ENCODE results near the gene CLCN2.

CLCN2 gene

DNA sequence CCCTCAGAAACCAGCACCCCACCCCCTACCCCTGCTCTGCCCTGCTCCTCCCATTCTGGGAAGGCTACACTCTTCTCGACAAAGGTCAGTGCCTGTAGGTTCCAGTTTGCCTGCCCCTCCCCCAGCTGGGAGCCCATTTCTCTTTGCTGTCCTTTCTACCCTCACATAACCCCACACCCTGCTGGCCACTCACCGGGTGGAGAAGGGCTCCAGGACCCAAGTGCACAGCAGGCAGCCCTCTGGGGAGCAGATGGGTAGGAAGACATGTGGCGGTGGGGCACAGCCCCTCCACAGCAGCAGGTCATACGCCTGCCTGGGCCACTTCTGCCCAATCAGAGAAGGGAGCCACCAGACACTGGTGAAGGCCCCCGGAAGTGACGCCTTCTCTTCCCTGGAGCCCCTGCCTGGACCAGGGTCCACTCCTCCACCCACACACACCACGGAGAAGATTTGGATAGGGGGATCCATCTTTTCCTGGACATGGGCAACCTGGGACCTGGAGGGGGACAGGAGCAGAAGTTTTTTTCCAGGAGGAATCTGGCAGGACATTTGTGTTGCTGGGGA, 16.6 kb upstream of the CLCN2 start, which contains the start of gene THPO:
THPO (minus strand) TSS at position 326 of the 564 bp plus-strand sequence. CDS start 1,948 bp downstream, outside the sequence.
- Histone ChIP-seq H3K4me3 (ENCODE audit: low read length) (no peak within 1 kb of the TSS), H3K9ac (ENCODE audit: low read length) (no peak within 1 kb of the TSS), H3K27me3 (ENCODE audit: control insufficient read depth, insufficient read depth, low read length) (peaks cover 27% of the 10 kb centered on the region), H3K27ac (ENCODE audit: low read depth, low read length) (peak within 1 kb of the TSS; percentile 63), H3K36me3 (ENCODE audit: control insufficient read depth, insufficient read depth, low read length) (no peaks in the 10 kb centered on the region), H3K4me1 (ENCODE audit: control insufficient read depth, insufficient read depth, low read length) (peaks cover 7% of the 10 kb centered on the region)

DNA sequence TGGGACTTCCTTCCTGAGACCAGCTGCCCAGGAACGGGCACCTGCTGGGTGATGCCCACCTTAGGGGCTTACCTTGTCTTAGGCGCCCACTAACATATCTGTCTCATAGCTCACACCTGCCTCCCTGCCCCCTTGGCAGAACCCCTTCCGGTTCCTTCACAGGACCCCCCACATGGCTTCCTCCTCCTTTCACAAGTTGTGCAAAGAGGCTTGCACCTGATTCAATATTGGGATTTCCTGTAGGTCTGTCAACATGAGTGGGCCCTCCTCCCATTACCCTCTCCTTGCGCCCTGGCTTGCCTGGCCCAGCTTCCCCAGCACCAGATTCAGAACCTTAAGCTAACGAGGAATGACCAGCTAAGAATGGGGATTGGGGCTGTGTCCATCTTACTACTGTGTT, 16.0 kb upstream of the CLCN2 start:
- no peak overlapping the region for H3K9ac ChIP-seq (ENCODE audit: low read length)
- H3K4me1 ChIP-seq (ENCODE audit: control insufficient read depth, insufficient read depth, low read length), result peaks cover 7% of the 10 kb centered on the region
- H3K27me3 ChIP-seq (ENCODE audit: control insufficient read depth, insufficient read depth, low read length), result peaks cover 27% of the 10 kb centered on the region
- H3K27ac ChIP-seq (ENCODE audit: low read depth, low read length), result no peak overlapping the region
- no peaks in the 10 kb centered on the region for H3K36me3 ChIP-seq (ENCODE audit: control insufficient read depth, insufficient read depth, low read length)
- no peak overlapping the region for H3K4me3 ChIP-seq (ENCODE audit: low read length)

DNA sequence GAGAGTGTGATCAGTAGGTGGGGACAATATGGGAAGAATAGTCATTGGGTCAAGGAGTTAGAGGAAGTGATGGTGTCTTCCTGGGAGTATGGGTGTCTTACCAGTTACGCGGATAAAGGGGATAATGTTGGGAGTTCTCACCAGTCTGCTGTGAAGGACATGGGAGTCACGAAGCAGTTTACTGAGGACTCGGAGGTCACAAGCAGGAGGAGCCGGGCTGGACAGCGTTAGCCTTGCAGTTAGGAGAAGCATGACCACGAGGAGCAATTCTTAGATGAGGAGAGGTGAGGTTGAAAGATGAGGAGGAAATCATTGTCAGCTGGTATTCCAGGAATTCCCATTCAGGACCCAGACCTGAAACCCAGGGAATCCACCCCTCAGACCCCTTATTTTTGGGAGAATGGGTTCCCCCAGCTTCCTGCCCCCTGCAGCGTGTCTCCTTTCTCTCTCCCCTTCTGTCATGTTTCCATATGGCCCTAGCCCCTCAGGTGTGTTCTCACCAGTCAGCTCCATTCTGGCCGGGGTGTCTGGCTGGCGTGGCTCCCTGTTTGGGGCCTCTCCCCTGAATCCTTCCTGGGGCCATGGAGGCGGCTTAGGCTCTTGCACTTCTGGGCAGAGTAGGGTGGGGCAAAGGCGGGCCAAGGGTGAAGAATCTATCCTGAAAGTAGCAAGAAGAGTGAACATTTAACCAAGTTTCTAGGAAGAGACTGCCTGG, 14.5 kb upstream of the CLCN2 start:
- Histone ChIP-seq H3K36me3 (ENCODE audit: control insufficient read depth, insufficient read depth, low read length) (no peaks in the 10 kb centered on the region), H3K27ac (ENCODE audit: low read depth, low read length) (no peak overlapping the region), H3K9ac (ENCODE audit: low read length) (no peak overlapping the region), H3K27me3 (ENCODE audit: control insufficient read depth, insufficient read depth, low read length) (peaks cover 20% of the 10 kb centered on the region), H3K4me3 (ENCODE audit: low read length) (no peak overlapping the region), H3K4me1 (ENCODE audit: control insufficient read depth, insufficient read depth, low read length) (peaks cover 12% of the 10 kb centered on the region)

DNA sequence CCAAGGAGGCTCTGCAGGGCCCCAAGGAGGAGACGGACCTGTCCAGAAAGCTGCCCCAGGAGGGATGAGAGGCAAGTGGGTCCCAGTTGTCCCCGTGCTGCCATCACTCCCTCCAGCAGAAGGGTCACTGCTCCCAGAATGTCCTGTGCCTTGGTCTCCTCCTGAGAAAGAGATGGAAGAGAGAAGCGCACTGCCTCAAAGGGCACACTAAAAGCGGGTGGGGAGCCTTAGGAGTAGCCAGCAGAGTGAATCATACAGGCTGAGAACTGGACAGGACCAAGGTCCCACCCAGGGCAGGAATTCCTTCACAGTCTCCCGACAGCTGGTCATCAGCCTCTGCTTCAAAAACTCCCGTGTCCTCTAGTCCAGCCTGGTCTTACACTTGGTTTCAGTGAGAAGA, 12.0 kb upstream of the CLCN2 start:
- no peak overlapping the region for H3K9ac ChIP-seq (ENCODE audit: low read length)
- peaks cover 9% of the 10 kb centered on the region for H3K27me3 ChIP-seq (ENCODE audit: control insufficient read depth, insufficient read depth, low read length)
- no peaks in the 10 kb centered on the region for H3K36me3 ChIP-seq (ENCODE audit: control insufficient read depth, insufficient read depth, low read length)
- no peak overlapping the region for H3K4me3 ChIP-seq (ENCODE audit: low read length)
- H3K4me1 ChIP-seq (ENCODE audit: control insufficient read depth, insufficient read depth, low read length), result peaks cover 7% of the 10 kb centered on the region
- no peak overlapping the region for H3K27ac ChIP-seq (ENCODE audit: low read depth, low read length)

DNA sequence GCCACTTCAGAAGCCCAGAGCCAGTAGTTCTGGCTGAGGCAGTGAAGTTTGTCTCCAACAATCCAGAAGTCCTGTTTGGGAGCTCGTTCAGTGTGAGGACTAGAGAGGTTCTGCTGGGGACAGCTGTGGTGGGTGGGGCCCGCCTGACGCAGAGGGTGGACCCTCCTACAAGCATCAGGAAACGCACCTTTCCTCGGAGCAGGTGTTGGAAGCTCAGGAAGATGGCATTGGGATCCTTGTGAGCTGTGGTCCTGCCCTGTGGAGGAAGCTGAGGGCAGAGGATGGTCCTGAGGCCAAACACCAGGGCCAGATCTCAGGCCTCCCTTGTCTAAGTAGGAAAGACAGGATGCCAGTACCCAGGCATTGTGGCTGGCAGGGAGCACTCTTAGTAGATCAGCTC, 11.5 kb upstream of the CLCN2 start:
- H3K4me1 ChIP-seq (ENCODE audit: control insufficient read depth, insufficient read depth, low read length), result peaks cover 5% of the 10 kb centered on the region
- H3K9ac ChIP-seq (ENCODE audit: low read length), result no peak overlapping the region
- H3K27ac ChIP-seq (ENCODE audit: low read depth, low read length), result no peak overlapping the region
- no peak overlapping the region for H3K4me3 ChIP-seq (ENCODE audit: low read length)
- peaks cover 4% of the 10 kb centered on the region for H3K27me3 ChIP-seq (ENCODE audit: control insufficient read depth, insufficient read depth, low read length)
- H3K36me3 ChIP-seq (ENCODE audit: control insufficient read depth, insufficient read depth, low read length), result no peaks in the 10 kb centered on the region

DNA sequence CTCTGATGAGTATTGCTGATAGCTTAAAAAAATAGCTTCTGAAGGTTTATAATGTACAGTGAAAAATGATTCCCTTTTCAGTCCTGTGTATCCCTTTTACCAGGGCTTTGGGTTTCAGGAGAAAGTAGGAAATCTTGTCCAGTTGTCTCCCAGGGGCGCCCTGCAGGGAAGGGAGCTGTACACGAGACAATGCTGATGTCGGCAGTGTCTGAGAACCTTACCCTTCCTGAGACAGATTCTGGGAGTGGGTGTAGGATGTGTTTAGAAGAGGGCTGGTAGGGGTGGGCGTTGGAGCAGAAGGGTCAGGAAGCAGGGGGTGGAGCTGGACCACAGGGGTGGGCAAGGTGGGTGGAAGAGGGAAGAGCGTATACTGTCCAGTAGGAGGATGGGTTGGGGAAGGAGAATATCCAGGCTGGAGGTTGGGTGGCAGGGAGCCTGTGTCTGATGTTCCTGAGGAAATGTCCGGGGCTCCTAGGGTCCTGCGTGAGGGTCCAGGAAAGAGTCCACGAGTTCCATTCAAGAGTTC, 11.0 kb upstream of the CLCN2 start:
- Histone ChIP-seq H3K4me1 (ENCODE audit: control insufficient read depth, insufficient read depth, low read length) (peaks cover 5% of the 10 kb centered on the region), H3K9ac (ENCODE audit: low read length) (no peak overlapping the region), H3K4me3 (ENCODE audit: low read length) (no peak overlapping the region), H3K27ac (ENCODE audit: low read depth, low read length) (no peak overlapping the region), H3K27me3 (ENCODE audit: control insufficient read depth, insufficient read depth, low read length) (peaks cover 1% of the 10 kb centered on the region), H3K36me3 (ENCODE audit: control insufficient read depth, insufficient read depth, low read length) (no peaks in the 10 kb centered on the region)

DNA sequence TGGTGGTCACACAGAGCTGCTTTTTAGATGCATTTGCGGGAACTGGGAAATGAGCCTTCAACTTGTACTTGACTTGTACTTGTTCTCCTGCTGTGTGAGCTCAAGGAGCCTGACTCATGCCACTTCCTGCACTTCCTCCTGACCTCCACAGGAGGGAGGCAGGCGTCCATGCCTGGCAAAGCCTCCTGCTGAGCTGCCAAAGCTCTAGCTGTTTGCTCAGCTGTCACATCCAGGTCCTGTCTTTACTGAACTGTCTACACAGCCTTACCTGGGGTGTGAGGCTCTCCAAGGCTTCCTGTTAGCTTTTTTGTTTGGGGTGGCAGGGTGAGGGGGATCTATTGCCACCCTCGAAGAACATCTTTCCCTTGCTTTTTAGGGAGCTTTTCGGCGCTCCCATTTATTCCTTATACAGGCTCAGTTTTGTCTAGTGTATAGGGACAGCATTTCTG, 10.2 kb upstream of the CLCN2 start:
- Histone ChIP-seq H3K27ac (ENCODE audit: low read depth, low read length) (no peak overlapping the region), H3K27me3 (ENCODE audit: control insufficient read depth, insufficient read depth, low read length) (no peaks in the 10 kb centered on the region), H3K4me1 (ENCODE audit: control insufficient read depth, insufficient read depth, low read length) (peaks cover 5% of the 10 kb centered on the region), H3K4me3 (ENCODE audit: low read length) (no peak overlapping the region), H3K9ac (ENCODE audit: low read length) (no peak overlapping the region), H3K36me3 (ENCODE audit: control insufficient read depth, insufficient read depth, low read length) (peaks cover 2% of the 10 kb centered on the region)

DNA sequence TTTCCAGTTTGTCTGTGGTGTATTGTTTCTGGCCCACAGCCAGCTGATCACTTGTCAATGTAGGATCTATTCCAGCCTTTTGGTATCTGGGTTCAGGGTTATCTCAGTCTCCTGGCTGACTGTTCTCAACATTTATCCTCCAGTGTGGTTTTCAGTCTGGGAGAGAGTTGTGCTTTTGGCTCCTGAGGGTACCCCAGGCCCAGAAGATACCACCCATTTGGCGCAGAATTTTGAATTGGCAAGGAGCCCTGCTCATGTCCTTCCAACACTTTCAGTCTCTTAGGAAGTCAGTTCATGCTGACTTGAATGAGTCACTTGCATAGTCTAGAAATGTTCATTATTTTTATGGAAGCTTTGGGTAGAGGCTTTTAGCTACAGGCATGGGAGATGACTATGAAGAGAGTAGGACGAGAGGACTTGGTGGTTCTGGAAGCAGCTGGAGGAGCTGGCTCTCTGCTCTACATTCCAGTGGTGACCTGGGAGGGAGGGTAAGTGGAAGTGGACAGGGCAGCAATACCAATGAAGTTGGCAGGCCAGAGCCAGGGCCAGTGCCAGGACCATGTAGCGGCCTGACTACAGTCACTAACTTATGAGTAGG, 7.3 kb upstream of the CLCN2 start:
- Histone ChIP-seq H3K4me1 (ENCODE audit: control insufficient read depth, insufficient read depth, low read length) (peaks cover 7% of the 10 kb centered on the region), H3K27me3 (ENCODE audit: control insufficient read depth, insufficient read depth, low read length) (no peaks in the 10 kb centered on the region), H3K27ac (ENCODE audit: low read depth, low read length) (no peak overlapping the region), H3K36me3 (ENCODE audit: control insufficient read depth, insufficient read depth, low read length) (peaks cover 3% of the 10 kb centered on the region), H3K9ac (ENCODE audit: low read length) (no peak overlapping the region), H3K4me3 (ENCODE audit: low read length) (no peak overlapping the region)

DNA sequence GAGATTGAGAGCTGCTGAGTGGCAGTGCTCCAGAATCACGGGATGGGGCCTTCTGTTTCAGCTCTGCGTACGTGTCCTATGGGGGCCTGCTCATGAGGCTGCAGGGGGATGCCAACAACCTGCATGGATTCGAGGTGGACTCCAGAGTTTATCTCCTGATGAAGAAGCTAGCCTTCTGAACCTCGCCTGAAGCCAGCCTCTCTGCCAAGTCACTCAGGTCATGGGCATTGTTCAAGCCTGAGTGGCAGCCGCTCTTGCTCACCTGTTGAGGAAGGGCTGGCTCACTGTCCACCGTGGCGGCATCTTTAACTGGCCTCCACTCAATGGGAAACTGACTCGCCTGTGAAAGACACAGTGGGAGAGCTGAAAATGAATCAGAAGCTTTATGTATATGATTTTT, 6.7 kb upstream of the CLCN2 start:
- peaks cover 3% of the 10 kb centered on the region for H3K36me3 ChIP-seq (ENCODE audit: control insufficient read depth, insufficient read depth, low read length)
- no peaks in the 10 kb centered on the region for H3K27me3 ChIP-seq (ENCODE audit: control insufficient read depth, insufficient read depth, low read length)
- no peak overlapping the region for H3K27ac ChIP-seq (ENCODE audit: low read depth, low read length)
- H3K4me3 ChIP-seq (ENCODE audit: low read length), result no peak overlapping the region
- peaks cover 7% of the 10 kb centered on the region for H3K4me1 ChIP-seq (ENCODE audit: control insufficient read depth, insufficient read depth, low read length)
- no peak overlapping the region for H3K9ac ChIP-seq (ENCODE audit: low read length)

DNA sequence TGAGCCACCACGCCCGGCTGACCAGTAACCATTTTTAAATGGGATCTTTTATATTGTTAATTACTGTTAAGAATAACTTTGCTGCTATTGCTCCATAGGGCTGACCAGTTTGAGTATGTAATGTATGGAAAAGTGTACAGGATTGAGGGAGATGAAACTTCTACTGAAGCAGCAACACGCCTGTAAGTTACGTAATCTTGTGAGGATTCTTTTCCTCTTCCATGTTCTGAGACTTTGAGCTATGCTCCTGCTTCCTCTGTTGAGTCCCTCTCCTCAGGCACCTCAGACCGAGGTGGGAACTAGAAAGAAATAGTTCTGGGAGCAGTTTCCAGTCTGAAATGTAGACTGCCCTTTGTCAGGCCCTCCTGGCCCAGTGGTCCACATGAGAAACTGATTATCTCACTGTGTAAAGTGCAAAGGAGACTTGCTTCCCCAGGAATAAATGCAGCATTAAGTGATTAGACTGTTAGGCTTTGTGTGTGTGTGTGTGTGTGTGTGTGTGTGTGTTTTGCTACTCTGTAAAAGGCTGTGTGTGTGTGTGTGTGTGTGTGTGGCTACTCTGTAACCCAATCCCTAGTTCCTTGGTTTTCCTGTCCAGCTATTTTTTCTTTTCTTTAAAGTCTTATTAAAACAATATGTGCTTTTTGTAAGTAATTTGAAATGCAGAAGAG, 5.3 kb upstream of the CLCN2 start:
- Histone ChIP-seq H3K27me3 (ENCODE audit: control insufficient read depth, insufficient read depth, low read length) (no peaks in the 10 kb centered on the region), H3K9ac (ENCODE audit: low read length) (no peak overlapping the region), H3K36me3 (ENCODE audit: control insufficient read depth, insufficient read depth, low read length) (peaks cover 3% of the 10 kb centered on the region), H3K4me3 (ENCODE audit: low read length) (no peak overlapping the region), H3K4me1 (ENCODE audit: control insufficient read depth, insufficient read depth, low read length) (peaks cover 5% of the 10 kb centered on the region), H3K27ac (ENCODE audit: low read depth, low read length) (no peak overlapping the region)

DNA sequence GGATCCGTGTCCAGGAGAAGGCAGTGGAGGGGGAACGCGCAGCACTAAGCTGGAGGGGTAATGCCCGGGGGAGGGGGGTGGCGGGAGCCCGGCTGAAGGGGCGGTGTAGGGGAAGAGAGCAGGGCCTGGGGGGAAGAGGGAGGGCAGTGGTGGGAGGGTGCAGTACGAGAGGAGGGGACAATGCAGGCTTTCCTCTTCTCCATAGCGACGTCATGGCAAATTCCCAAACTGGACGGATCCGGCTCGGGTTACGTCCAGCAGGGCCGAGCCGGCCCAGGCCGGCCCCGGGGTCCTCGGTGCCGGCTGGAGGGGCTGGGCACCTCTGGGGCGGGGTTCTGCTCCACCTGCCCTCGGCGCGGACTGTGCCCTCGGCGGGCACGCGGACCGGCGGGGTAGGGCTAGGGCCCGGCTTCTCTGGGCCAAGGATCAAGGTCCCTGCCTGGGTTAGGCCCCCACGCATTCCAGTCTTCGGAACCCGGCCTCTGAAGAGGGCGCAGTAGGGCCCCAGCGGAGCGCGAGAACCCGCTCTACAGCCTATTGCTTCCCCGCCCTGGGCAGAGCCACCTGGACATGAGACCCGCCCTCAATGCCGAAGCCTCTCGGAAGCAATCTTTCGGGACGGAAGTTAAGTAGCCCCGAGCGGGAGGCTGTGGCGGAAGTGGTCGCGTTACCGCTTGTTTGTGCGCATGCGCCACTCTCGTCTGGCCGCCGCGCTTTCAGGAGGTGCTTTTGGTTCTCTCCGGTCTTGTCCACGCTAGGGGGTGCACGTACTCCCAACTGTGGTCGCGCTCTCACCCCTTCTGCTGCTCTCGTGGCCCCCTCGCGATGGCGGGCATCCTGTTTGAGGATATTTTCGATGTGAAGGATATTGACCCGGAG, 1.5 kb upstream of the CLCN2 start:
- H3K4me3 ChIP-seq (ENCODE audit: low read length), result peak overlapping the region; percentile 91
- peaks cover 8% of the 10 kb centered on the region for H3K36me3 ChIP-seq (ENCODE audit: control insufficient read depth, insufficient read depth, low read length)
- H3K27ac ChIP-seq (ENCODE audit: low read depth, low read length), result peak overlapping the region; percentile 99
- peak overlapping the region; percentile 77 for H3K9ac ChIP-seq (ENCODE audit: low read length)
- H3K27me3 ChIP-seq (ENCODE audit: control insufficient read depth, insufficient read depth, low read length), result no peaks in the 10 kb centered on the region
- H3K4me1 ChIP-seq (ENCODE audit: control insufficient read depth, insufficient read depth, low read length), result peaks cover 7% of the 10 kb centered on the region

Data from rectal smooth muscle tissue (tissue), 1 donor.